H54 (cell line): Measurements from ENCODE around the gene GRB2.
A peak's percentile ranks its signal among the peaks of the same experiment; 100 is the strongest.

Experiments used
- DNase-seq: peaks from one replicate; pipeline ENCODE4 v3.0.0; 2011; ENCODE audit warnings: low spot score, mixed read lengths; ENCODE audit not compliant: insufficient read length
- FAIRE-seq: peaks from 3 replicates; lab custom pipeline; 2011; peaks lifted over from hg19 to GRCh38; lab: Jason Lieb, UNC
- POLR2A ChIP-seq: IDR thresholded peaks from 2 replicates; pipeline ENCODE4 v1.6.1; 2011; ENCODE audit warnings: low read depth, mild to moderate bottlenecking, low read length

The GRB2 gene

GRCh38 chr17:75404223-75404730, 1.2 kb downstream of the GRB2 start:
- no peak for TF ChIP-seq POLR2A
- FAIRE-seq, result no peak
- DNase-seq, result peak; percentile 61

DNA sequence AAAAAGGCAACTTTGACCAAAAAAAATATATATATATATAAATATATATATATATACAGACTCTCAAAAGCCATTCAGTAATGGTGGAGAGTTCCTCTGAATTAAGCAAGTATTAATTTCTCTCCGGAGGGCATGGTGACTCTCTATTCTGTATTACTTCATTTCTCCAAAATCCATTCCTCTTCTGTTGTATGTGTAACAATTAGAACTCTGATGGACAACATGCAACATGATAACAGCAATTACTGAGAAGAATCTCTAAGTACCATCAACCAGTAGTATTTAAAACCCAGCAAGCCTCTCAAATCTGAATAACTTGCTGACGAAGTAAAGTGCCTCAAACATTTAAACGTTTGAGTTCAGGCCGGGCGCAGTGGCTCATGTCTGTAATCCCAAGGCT, 2.3 kb downstream of the GRB2 start:
- FAIRE-seq (no peak), DNase-seq (no peak)
- no peak for TF ChIP-seq POLR2A

DNA sequence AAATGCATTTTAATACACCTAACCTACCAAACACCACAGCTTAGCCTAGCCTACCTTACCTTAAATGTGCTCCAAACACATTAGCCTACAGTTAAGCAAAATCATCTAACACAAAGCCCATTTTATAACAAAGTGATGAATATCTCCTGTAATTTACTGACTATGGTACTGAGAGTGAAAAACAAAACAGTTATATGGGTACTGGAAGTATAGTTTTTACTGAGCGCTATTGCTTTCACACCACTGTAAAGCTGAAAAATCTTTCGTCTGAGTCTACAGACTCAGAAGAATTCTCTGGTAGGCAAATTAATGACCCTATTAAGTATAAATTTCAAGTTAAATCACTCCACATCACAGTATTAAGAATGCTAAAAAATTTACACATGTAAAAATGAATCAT, 3.5 kb downstream of the GRB2 start:
- no peak for FAIRE-seq
- DNase-seq, result no peak
- no peak for TF ChIP-seq POLR2A

DNA sequence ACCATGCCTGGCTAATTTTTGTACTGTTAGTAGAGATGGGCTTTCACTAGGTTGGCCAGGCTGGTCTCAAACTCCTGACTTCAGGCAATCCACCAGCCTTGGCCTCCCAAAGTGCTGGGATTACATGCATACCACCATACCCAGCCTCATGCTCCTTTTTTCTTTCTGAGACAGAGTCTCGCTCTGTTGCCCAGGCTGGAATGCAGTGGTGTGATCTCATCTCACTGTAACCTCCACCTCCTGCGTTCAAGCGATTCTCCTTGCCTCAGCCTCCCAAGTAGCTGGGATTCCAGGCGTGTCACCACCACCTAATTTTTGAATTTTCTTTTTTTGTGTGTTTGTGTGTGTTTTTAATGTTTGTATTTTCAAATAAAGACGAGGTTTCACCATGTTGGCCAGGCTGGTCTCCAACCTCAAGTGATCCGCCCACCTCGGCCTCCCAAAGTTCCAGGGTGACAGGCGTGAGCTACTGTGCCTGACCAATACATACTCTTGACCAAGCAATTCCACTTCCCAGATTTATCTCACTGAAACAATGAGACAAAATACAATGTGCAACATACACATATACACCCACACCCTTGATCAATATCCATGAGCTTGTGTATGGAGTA, 5.0 kb downstream of the GRB2 start:
- DNase-seq (no peak), FAIRE-seq (no peak)
- no peak for TF ChIP-seq POLR2A

GRCh38 chr17:75398279-75398678, 7.2 kb downstream of the GRB2 start:
- DNase-seq (no peak), FAIRE-seq (no peak)
- no peak for TF ChIP-seq POLR2A

- TF ChIP-seq POLR2A, result no peak
- FAIRE-seq (no peak), DNase-seq (no peak)
Observed at GRCh38 chr17:75397217-75397616, 8.3 kb downstream of the GRB2 start.

DNA sequence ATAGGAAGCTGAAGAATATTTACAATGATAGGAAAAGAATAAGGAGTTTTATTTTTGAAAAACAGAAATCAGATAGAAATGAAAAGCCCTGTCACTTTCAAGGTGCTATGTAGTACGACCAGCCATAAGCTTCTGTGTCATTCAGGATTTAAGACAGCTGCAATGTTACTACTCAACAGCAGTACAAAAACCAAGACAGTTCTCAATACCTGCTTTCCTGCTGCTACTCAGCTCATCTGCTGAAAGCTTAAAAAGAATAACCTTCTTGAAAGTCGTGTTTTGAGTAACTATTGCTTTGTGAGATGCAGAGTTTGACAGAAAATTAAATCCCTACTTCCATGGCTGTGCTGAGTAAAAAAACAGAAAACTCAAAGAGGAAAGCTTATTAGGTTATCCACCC, 8.7 kb downstream of the GRB2 start:
- no peak for TF ChIP-seq POLR2A
- FAIRE-seq (no peak), DNase-seq (no peak)

DNA sequence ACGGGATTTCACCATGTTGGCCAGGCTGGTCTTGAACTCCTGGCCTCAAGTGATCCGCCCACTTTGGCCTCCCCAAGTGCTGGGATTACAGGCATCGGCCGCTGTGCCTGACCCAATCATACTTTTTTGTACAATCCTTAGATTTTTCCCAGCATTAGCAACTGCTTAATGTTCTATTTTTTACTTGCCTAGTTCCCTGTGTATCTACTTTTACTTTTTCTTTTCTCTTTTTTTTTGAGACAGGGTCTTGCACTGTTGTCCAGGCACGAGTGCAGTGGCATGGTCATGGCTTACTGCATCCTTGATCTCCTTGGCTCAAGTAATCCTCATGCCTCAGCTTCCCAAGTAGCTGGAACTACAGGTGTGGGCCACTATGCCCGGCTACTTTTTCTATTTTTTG, 9.5 kb downstream of the GRB2 start:
- FAIRE-seq, result no peak

DNA sequence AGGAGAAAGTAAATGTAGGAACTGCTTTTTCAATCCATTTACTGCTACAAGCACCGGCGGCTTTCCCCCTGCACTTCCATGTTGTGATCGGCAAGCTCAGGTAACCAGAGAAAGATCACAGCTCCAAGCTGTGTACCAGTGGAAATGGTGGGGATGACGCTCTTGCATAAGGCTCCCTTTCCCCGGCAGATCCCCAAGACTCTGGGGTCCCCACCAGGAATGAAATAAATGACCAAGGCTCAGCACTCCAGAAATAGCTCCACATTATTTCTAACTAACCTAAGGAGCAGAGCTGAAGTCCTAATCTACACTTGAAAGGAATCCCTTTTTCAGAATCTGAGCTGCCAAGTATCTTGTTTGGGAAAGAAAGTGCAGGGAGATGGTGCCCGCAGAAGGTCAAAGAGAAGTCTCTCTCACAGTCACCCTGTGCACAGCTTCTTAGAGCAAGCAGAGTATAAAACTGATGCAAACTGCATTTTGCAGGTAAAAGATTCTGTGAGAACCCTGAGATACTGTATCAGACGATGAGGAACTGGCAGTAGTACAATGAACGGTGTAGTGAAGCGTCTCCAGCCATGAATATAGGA, 11.1 kb downstream of the GRB2 start:
- DNase-seq (no peak), FAIRE-seq (no peak)
- no peak for TF ChIP-seq POLR2A

More for the DNA sequence above, 9.5 kb downstream of the GRB2 start:
- TF ChIP-seq POLR2A, result no peak
- DNase-seq, result no peak

GRCh38 chr17:75393523-75394331, 11.8 kb downstream of the GRB2 start:
- FAIRE-seq (peak; percentile 93), DNase-seq (peak; percentile 97)
- TF ChIP-seq POLR2A, result peak; percentile 76

DNA sequence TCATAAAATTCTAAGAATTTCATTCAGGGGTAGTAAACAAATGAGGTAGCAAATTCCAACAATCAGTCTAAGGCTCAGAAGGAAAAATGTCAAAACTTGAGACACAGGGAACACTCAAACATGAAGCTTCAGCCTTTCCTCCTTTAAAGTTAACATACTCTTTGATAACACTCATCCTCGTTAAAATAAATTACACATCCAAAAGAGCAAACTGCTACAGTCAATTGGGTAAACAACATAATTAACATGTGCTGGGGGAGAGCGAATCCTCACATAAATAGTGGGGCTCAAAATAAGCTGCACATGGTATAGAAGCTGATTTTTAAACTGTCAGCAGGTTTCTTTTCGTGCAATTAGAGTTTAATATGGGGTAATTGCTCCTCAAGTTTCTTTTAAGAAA, 12.9 kb downstream of the GRB2 start:
- DNase-seq (no peak), FAIRE-seq (no peak)
- no peak for TF ChIP-seq POLR2A

- TF ChIP-seq POLR2A, result no peak
- FAIRE-seq (no peak), DNase-seq (no peak)
Observed at GRCh38 chr17:75390982-75391381, 14.5 kb downstream of the GRB2 start.

GRCh38 chr17:75388476-75389030, 16.9 kb downstream of the GRB2 start:
- FAIRE-seq (no peak), DNase-seq (no peak)
- TF ChIP-seq POLR2A, result no peak

- no peak for DNase-seq
- FAIRE-seq, result no peak
- TF ChIP-seq POLR2A, result no peak
Observed at GRCh38 chr17:75387771-75388170, 17.7 kb downstream of the GRB2 start.
